ENCODE results near the gene ODAD4. TPM values are rescaled to one million over a fixed set of nuclear protein-coding genes. Genes with fewer than 3 reads are reported as not detected.

The ODAD4 gene
- total RNA-seq, 1 donor = 0.43 TPM

DNA sequence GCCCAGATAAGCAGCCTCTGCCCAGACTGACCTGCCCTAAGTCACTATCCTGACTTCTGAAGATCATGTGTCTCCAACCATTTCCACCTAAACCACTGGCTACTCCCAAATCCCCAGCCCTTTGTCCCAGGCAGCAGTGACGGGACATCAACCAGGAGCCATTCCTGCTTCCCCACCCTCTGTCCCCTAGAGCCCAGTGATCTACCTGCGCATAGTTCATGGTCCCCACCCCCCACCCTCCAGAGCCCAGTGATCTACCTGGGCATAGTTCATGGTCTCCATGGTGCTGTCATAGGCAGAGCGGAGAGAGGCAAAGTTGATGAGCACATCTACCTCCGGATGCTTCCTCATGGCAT lies 38.4 kb upstream of the ODAD4 start:
- no peak overlapping the region for H3K4me3 ChIP-seq (ENCODE audit: low read depth, low read length)
- no peak for TF ChIP-seq CTCF (IDR thresholded peaks at IDR 0.05; ENCODE audit: insufficient read depth, low read depth, low read length)
- no peak for DNase-seq (ENCODE audit: low read depth)

- no peak for TF ChIP-seq CTCF (IDR thresholded peaks at IDR 0.05; ENCODE audit: insufficient read depth, low read depth, low read length)
- H3K4me3 ChIP-seq (ENCODE audit: low read depth, low read length) = no peak overlapping the region
- DNase-seq (ENCODE audit: low read depth) = no peak
Measured at GRCh38 chr17:41893384-41893783, 37.0 kb upstream of the ODAD4 start.

DNA sequence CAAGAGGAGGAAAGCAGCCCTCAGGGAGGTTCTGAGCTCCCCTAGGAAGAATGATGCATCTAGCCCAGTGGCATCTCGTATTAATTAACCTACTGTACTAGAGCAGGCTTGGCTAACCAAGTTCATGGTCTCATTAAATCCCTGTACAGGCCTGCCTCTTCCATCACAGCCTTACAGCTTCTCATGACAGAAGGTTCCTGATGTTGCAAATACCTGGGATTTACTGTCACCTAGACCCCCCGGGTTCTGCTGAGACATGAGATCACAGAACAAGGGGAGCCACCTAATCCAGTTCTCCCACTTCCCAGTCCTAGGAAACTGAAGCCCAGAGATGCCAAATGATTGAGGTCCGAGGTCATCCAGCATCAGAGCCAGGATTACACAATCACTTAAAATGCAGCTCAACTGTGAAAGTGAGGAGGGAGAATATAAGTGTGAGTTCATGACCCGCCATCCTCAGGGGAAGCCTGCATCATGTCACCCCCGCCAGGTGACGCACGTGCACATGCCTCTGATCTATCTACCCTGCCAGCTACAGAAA lies 35.6 kb upstream of the ODAD4 start:
- TF ChIP-seq CTCF (IDR thresholded peaks at IDR 0.05; ENCODE audit: insufficient read depth, low read depth, low read length) = no peak
- no peak overlapping the region for H3K4me3 ChIP-seq (ENCODE audit: low read depth, low read length)
- peak; percentile 93 for DNase-seq (ENCODE audit: low read depth)

DNA sequence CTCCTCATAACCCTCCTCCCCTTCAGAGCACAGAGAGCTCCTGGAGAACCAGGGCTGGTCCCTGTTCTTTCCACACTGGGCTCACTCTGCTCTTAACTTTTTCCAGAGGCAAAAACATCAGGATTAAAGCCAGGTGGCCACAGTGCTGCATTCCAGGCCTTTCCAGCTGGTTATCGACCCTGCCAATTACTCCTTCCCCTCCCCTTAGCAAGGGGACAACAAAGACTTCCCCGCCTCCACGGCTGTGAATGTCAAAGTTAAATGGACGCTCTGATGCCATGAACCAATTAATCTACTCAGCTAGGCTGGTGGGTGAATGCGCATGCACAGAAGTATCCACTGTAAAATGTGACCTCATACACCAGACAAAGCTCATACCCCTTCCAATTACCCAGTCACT lies 34.8 kb upstream of the ODAD4 start:
- H3K4me3 ChIP-seq (ENCODE audit: low read depth, low read length) = no peak overlapping the region
- TF ChIP-seq CTCF (IDR thresholded peaks at IDR 0.05; ENCODE audit: insufficient read depth, low read depth, low read length) = no peak
- peak; percentile 59 for DNase-seq (ENCODE audit: low read depth)

DNA sequence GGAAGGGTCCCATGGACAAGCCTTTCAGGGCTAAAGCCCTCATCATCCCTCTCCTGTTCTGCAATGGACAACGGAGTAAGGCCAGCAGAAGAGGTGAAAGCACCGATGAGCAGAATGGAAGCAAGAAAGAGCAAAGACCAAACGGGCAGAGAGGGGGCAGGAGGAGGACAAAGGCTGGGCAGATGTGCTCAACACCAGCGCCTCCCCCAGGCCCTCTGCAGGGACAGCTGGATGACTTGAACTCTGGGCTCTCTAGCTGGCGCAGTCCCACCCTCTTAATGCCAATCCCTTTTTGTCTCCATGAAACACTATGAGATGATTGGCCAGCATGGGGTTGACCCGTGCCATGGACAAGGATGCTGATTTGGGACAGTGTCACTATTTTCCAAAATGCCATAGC lies 33.7 kb upstream of the ODAD4 start:
- no peak for TF ChIP-seq CTCF (IDR thresholded peaks at IDR 0.05; ENCODE audit: insufficient read depth, low read depth, low read length)
- H3K4me3 ChIP-seq (ENCODE audit: low read depth, low read length) = no peak overlapping the region
- DNase-seq (ENCODE audit: low read depth) = no peak

- H3K4me3 ChIP-seq (ENCODE audit: low read depth, low read length) = no peak overlapping the region
- DNase-seq (ENCODE audit: low read depth) = no peak
- TF ChIP-seq CTCF (IDR thresholded peaks at IDR 0.05; ENCODE audit: insufficient read depth, low read depth, low read length) = no peak
Measured at GRCh38 chr17:41901646-41902045, 28.8 kb upstream of the ODAD4 start.

DNA sequence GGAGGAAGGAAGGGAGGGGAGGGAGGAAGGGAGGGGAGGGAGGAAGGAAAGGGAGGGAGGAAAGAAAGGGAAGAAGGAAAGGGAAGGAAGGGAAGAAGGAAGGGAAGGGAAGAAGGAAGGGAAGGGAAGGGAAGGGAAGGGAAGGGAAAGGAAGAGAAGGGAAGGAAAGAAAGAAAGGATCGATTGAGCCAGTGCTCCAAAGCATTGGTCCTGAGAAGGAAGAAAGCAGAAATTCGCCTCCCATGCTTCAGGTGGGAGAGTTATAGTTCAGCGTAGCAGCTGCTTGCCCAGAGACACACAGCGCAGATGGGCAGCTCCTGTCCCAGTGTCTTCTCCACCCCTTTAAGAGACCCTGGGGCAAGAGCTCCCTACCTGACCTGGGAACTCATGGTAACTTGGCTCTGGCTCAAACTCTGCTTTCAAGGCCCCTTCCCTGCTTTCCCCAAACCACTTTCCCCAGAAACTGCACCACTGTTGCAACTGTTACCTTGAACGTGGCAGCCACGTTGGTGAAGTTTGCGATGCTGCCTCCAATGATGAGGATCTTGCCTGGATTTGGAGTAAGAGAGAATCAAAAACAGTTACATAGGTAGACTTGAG lies 26.1 kb upstream of the ODAD4 start:
- no peak overlapping the region for H3K4me3 ChIP-seq (ENCODE audit: low read depth, low read length)
- DNase-seq (ENCODE audit: low read depth) = no peak
- no peak for TF ChIP-seq CTCF (IDR thresholded peaks at IDR 0.05; ENCODE audit: insufficient read depth, low read depth, low read length)

All from fibroblast of villous mesenchyme (primary cell).